ENCODE results near the gene CPNE2.

CPNE2 gene

DNA sequence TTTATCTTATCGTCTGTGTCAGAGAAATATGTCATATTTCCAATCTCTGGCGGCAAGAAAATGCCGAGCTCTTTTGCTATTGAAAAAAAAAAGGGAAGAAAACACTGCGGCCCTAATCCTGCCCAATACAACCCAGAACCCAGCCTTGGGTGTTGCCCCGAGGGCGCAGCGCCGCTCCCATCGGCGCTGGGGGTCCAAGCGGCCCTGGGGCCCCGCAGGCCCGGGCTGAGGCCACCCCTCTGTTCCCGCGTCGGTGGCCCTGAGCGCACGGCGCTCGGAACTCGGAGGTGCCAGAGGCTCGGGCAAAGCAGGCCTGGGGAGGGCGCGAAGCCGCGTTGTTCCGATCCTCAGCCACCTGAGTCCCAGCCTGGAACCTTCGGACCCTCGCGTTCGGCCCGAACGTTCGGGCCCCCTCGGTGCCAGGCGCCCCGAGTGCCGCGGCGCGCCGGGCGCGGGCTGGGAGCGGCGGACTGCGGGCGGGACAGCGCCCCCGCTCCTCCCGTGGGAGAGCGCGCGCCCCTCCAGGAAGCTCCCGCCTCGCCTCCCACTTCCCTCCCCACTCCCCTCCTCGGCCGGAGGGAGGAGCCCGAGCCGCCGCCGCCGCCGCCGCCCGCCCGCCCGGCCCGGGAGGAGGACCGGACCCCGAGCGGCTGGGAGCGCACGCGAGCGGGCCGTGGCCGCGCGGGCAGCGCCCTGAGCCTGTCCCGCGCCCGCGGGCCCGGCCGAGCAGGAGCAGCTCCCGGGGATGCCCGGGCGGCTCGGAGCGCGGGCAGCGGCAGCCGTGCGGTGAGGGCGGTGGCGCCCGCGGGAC is at the start of gene CPNE2:
CPNE2 (plus strand) TSS at position 609 of the 811 bp plus-strand sequence. CDS start 18,160 bp downstream, outside the sequence.
- Histone ChIP-seq H3K4me1 (peaks cover 12% of the 10 kb centered on the region), H3K4me3 (peak within 1 kb of the TSS; percentile 50), H3K27me3 (ENCODE audit: low read depth) (no peaks in the 10 kb centered on the region), H3K9me3 (no peaks in the 10 kb centered on the region), H3K36me3 (replicated peaks) (no peaks in the 10 kb centered on the region)
- in situ Hi-C loops (cut with MboI; ENCODE audit: low sequenced_read_pairs), result no loop called here
- peak; percentile 50 to 81 for DNase-seq (ENCODE audit: low spot score in 2 of 2)

DNA sequence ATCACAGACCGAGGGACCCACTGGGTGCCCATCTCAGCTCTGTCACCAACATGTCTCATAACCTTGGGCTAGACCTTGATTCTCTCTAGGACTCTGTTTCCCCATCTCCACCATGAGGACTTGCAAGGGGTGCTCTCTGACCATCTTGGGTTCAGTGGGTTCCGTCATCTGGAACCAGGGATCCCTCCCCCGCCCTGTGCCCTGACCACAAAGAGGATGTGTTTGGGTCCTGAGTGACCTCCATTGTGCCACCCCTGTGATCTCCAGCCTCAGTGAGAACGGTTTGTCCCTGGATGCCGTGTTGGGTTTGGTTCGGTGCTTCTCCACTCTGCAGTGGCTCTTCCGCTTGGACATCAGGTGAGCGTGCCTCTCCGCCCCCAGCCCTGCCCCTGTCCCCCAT is 49.1 kb upstream of the CPNE2 start:
- in situ Hi-C loops (cut with MboI; ENCODE audit: low sequenced_read_pairs), result loop anchor here (10.0 kb wide), 1 partner anchor 58 kb away; the partner anchor contains the start of gene NLRC5
- DNase-seq (ENCODE audit: low spot score in 2 of 2), result no peak
- Histone ChIP-seq H3K9me3 (no peaks in the 10 kb centered on the region), H3K36me3 (replicated peaks) (no peaks in the 10 kb centered on the region), H3K4me3 (no peak overlapping the region), H3K27me3 (ENCODE audit: low read depth) (no peaks in the 10 kb centered on the region), H3K4me1 (no peaks in the 10 kb centered on the region)

DNA sequence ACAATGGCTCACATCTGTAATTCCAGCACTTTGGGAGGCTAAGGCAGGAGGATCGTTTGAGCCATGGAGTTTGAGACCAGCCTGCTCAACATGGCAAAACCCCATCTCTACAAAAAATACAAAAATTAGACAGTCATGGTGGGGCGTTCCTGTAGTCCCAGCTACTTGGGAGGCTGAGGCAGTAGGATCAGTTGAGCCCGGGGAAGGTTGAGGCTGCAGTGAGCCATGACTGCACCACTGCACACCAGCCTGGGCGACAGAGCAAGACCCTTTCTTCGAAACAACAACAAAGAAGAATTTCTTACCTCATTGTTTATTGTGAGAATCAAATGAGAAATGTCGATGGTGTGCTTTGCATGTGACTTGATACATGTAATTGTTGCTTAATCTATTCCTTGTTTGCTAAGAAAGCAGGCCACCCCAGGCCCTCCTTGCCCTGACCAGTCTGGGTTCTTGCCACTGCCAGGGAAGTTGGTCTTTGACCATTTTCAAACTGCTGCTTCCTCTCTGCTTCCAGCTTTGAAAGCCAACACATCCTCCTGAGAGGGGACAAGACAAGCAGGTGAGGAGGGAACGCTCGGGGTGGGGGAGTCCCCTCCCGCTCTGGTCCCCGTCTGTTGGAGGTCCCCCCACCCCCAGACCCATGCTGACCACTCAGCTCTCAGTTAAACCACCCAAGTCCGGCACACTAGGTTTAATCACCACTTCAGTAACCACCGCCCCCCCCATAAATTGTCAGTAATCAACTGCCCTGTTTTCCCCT is 47.3 kb upstream of the CPNE2 start:
- Histone ChIP-seq H3K27me3 (ENCODE audit: low read depth) (no peaks in the 10 kb centered on the region), H3K4me3 (no peak overlapping the region), H3K9me3 (no peaks in the 10 kb centered on the region), H3K36me3 (replicated peaks) (no peaks in the 10 kb centered on the region), H3K4me1 (no peaks in the 10 kb centered on the region)
- no peak for DNase-seq (ENCODE audit: low spot score in 2 of 2)
- in situ Hi-C loops (cut with MboI; ENCODE audit: low sequenced_read_pairs), result loop anchor here (10.0 kb wide), 1 partner anchor 60 kb away; the partner anchor contains the start of gene NLRC5

DNA sequence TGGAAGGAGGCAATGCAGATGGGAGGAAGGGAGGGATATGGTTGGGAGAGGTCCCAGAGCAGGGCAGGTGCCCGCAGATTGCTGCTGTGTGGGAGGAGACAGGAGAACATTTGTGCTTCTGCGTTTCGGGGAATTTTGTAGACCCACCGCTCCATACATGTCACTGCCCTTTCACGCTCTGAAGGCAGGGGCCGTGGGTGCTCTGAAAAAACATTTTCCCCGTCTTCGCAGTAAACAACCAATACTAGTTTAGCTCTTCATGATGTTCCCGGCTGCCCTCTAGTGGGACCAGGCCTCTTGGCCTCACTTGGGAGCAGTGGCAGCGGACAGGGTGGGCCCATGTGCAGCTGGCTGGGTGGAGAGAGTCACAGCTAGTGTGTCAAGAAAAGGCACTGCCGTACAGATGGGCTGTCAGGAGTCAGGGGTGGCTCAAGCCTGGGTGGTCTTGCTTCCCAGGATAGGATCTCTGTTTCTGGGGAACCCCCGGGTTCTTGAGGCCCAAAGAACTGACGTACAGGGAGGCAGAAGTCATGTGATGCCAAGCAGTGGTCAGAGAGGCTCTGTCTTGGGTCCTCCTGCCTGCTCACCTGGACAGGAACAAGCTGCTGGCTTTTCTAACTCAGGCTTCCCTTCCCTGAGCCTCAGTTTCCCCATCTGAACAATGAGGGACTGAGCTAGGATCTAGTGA is 46.5 kb upstream of the CPNE2 start:
- Histone ChIP-seq H3K4me1 (no peaks in the 10 kb centered on the region), H3K27me3 (ENCODE audit: low read depth) (no peaks in the 10 kb centered on the region), H3K9me3 (no peaks in the 10 kb centered on the region), H3K4me3 (no peak overlapping the region), H3K36me3 (replicated peaks) (no peaks in the 10 kb centered on the region)
- peak in 1 of 2 experiments; percentile 42 for DNase-seq (ENCODE audit: low spot score in 2 of 2)
- in situ Hi-C loops (cut with MboI; ENCODE audit: low sequenced_read_pairs), result loop anchor here (10.0 kb wide), 1 partner anchor 61 kb away; the partner anchor contains the start of gene NLRC5

DNA sequence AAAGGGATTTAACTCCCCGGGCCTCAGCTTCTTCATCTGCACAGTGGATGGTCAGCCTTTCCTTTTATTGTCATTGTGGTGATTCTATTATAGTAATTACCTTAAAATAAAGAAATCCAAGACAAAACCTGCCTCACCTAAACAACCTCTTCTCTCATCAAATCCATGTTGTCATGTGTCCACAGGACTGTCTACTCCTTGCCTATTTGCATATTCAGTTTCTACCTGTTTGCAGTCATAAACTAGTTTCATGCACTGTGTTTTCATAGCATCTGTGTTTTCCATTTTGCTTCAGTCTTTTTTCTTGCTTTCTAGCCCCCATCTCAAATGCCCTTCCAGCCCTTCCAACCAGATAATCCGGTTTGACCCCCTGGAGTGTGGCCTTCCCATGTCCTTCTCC is 44.3 kb upstream of the CPNE2 start:
- Histone ChIP-seq H3K4me1 (no peaks in the 10 kb centered on the region), H3K27me3 (ENCODE audit: low read depth) (no peaks in the 10 kb centered on the region)

DNA sequence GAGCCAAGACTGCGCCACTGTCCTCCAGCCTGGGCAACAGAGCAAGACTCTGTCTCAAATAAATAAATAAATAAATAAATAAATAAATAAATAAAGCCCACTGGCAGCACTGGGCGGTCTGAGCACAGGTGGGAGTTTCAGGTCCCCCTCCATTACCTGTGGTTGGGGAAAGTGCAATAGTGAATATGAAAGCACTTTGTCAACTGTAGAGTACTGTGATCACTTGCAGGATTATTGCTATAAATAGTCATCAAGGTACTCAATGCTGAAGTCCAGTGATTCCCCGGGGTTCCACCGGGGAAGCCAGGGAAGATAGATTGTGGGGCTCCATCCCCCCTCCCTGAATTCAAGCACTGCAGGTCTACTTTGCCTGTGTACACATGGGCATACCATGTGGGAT is 42.7 kb upstream of the CPNE2 start:
- H3K36me3 ChIP-seq (replicated peaks), result no peaks in the 10 kb centered on the region
- no peaks in the 10 kb centered on the region for H3K9me3 ChIP-seq
- H3K27me3 ChIP-seq (ENCODE audit: low read depth), result no peaks in the 10 kb centered on the region
- no peaks in the 10 kb centered on the region for H3K4me1 ChIP-seq
- in situ Hi-C loops (cut with MboI; ENCODE audit: low sequenced_read_pairs), result loop anchor here (10.0 kb wide), 1 partner anchor 65 kb away; the partner anchor contains the start of gene NLRC5
- no peak for DNase-seq (ENCODE audit: low spot score in 2 of 2)
- H3K4me3 ChIP-seq, result no peak overlapping the region

More for the DNA sequence above, 44.3 kb upstream of the CPNE2 start:
- Histone ChIP-seq H3K4me3 (no peak overlapping the region), H3K36me3 (replicated peaks) (no peaks in the 10 kb centered on the region), H3K9me3 (no peaks in the 10 kb centered on the region)
- no peak for DNase-seq (ENCODE audit: low spot score in 2 of 2)
- in situ Hi-C loops (cut with MboI; ENCODE audit: low sequenced_read_pairs), result loop anchor here (10.0 kb wide), 1 partner anchor 63 kb away; the partner anchor contains the start of gene NLRC5

DNA sequence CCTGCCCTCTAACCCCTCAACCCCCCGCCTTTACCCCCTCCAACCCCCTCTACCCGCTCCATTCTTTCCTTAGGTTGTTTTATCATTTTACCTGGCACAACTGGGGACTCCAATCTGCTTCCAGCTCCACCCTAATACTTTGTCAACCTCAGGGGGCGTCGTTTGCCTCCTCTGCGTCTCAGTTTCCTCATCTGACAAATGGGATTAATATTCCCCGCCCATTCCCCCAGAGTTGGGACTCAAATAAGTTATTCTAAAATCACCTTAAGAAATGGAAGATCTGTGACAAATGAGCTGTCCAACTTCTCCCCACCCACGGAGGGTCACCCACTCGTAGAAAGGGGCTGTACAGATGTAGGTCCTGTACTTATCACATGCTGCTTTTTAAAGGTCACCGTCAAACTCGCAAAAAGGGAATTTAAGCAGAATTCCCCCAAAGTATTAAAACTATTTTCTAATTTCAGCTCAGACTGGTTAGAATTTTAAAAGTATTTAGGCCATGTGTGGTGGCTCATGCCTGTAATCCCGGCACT is 40.6 kb upstream of the CPNE2 start:
- in situ Hi-C loops (cut with MboI; ENCODE audit: low sequenced_read_pairs), result no loop called here
- no peaks in the 10 kb centered on the region for H3K36me3 ChIP-seq (replicated peaks)

DNA sequence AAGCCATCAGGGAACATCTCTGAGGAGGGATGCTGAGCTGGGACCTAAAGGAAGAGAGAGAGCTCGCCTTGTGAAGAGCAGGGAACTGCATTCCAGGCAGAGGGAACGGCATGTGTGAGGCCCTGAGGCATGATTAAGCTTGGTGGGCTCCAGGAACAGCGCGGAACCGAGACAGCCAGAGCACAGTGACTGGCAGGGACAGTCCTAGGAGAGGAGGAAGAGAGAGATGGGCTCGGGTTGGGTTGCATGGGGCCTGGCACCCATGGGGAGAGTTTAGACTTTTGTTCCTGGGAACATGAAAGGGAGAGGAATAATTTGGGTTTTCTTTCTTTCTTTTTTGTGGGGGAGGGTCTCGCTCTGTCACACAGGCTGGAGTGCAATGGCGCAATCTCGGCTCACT is 39.2 kb upstream of the CPNE2 start:
- Histone ChIP-seq H3K27me3 (ENCODE audit: low read depth) (no peaks in the 10 kb centered on the region), H3K4me1 (no peaks in the 10 kb centered on the region), H3K9me3 (no peaks in the 10 kb centered on the region), H3K36me3 (replicated peaks) (no peaks in the 10 kb centered on the region), H3K4me3 (no peak overlapping the region)
- in situ Hi-C loops (cut with MboI; ENCODE audit: low sequenced_read_pairs), result no loop called here
- DNase-seq (ENCODE audit: low spot score in 2 of 2), result no peak

More for the DNA sequence above, 40.6 kb upstream of the CPNE2 start:
- Histone ChIP-seq H3K9me3 (no peaks in the 10 kb centered on the region), H3K27me3 (ENCODE audit: low read depth) (no peaks in the 10 kb centered on the region), H3K4me3 (no peak overlapping the region), H3K4me1 (no peaks in the 10 kb centered on the region)
- DNase-seq (ENCODE audit: low spot score in 2 of 2), result no peak

DNA sequence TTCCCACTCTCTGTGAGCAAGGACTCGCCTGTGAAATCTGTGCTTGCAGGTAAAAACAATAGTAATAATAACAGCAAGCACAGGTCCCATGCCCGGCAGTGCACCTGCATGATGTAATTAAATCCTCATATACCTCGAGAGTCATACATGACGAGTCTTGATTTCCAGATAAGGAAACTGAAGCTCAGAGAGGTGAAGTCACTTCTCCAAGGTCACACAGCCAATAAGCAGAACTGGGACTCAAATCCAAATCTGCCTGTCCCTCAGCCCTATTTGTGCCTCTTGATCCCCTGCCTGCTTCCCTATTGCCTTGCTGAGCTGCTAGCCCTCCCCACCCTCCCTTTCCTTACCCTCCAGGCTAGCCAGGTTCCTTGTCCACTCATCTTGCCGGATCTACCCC is 38.0 kb upstream of the CPNE2 start:
- Histone ChIP-seq H3K4me3 (no peak overlapping the region), H3K36me3 (replicated peaks) (no peaks in the 10 kb centered on the region), H3K27me3 (ENCODE audit: low read depth) (no peaks in the 10 kb centered on the region), H3K4me1 (no peaks in the 10 kb centered on the region), H3K9me3 (no peaks in the 10 kb centered on the region)
- no peak for DNase-seq (ENCODE audit: low spot score in 2 of 2)
- in situ Hi-C loops (cut with MboI; ENCODE audit: low sequenced_read_pairs), result no loop called here

DNA sequence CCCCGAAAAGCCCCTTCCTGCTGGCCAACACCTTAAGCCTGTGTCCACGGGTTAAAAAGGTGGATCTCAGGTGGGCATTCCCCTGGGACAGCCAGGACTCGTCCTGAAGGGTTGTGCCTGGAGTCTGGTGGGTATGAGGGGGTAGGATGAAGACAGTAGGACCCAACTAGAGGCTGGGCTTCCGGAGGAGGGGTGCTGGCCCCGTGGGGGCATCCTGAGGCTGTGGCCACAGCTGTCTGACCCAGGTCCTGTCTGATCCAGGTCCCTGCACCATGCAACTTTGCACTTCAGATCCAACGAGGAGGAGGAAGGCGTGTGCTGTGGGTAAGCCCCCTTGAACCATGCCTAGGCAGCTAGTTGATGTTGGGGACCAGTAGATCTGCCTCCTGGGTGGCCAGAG is 37.6 kb upstream of the CPNE2 start:
- no peaks in the 10 kb centered on the region for H3K36me3 ChIP-seq (replicated peaks)
- H3K9me3 ChIP-seq, result no peaks in the 10 kb centered on the region
- H3K27me3 ChIP-seq (ENCODE audit: low read depth), result no peaks in the 10 kb centered on the region
- no peak overlapping the region for H3K4me3 ChIP-seq
- no peak for DNase-seq (ENCODE audit: low spot score in 2 of 2)
- no peaks in the 10 kb centered on the region for H3K4me1 ChIP-seq
- in situ Hi-C loops (cut with MboI; ENCODE audit: low sequenced_read_pairs), result no loop called here

DNA sequence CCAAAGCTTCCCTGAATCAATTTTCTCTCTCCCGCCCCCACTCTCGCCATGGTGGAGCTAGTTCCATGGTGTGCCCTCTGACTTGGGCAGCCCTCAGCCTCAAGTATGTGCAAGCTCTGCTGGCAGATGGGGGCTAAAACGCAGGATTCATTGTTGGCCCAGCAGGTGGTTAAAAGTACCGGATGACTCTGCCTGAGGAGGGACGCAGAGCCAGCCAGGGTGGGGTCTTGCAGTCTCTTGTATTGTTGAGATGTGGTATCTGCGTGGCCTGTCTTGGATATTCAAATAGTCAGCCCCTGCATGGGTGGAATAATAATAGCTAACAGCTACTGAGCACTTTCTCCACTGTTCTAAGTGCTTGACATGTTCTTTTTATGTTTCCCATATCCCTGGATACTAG is 36.7 kb upstream of the CPNE2 start:
- H3K4me1 ChIP-seq, result no peaks in the 10 kb centered on the region
- H3K9me3 ChIP-seq, result no peaks in the 10 kb centered on the region
- H3K4me3 ChIP-seq, result no peak overlapping the region
- DNase-seq (ENCODE audit: low spot score in 2 of 2), result no peak
- in situ Hi-C loops (cut with MboI; ENCODE audit: low sequenced_read_pairs), result no loop called here
- H3K36me3 ChIP-seq (replicated peaks), result no peaks in the 10 kb centered on the region
- H3K27me3 ChIP-seq (ENCODE audit: low read depth), result no peaks in the 10 kb centered on the region

DNA sequence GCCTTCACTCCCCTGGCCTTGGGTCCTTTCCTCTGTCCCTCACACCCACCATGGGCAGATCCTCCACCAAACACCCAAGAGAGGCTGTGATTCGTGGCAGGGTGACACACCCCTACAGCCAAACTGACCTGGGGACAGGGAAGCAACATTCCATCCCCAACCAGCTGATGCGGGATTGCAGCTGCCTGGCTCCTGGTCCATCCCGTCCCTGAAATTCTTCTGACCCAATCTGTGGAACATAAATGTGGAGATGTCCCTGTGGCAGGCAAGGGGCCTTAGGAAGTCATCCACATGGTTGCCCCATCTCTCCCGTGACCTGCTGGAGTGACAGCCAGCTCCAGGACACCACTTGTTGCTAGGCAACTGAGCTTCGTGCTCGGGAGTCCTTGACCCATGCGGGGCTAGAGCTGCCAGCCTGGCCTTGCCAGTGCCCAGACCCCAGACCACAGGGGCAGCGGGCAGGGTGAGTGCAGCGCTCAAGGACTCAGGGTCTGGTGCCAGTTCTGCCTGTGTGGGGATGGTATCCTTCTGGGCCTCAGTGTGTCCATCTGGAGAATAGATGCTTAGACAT is 34.0 kb upstream of the CPNE2 start:
- Histone ChIP-seq H3K9me3 (no peaks in the 10 kb centered on the region), H3K4me3 (no peak overlapping the region), H3K36me3 (replicated peaks) (no peaks in the 10 kb centered on the region), H3K4me1 (no peaks in the 10 kb centered on the region), H3K27me3 (ENCODE audit: low read depth) (no peaks in the 10 kb centered on the region)
- no peak for DNase-seq (ENCODE audit: low spot score in 2 of 2)
- in situ Hi-C loops (cut with MboI; ENCODE audit: low sequenced_read_pairs), result no loop called here

All from HAP-1 (cell line).